Measurements from ENCODE around the gene PHLPP1. TPM values are rescaled to one million over a fixed set of nuclear protein-coding genes. Genes with fewer than 3 reads are reported as not detected.

PHLPP1 gene
- total and polyA plus RNA-seq, 2 experiments from 2014 or later: 15.7 to 73.6 TPM

DNA sequence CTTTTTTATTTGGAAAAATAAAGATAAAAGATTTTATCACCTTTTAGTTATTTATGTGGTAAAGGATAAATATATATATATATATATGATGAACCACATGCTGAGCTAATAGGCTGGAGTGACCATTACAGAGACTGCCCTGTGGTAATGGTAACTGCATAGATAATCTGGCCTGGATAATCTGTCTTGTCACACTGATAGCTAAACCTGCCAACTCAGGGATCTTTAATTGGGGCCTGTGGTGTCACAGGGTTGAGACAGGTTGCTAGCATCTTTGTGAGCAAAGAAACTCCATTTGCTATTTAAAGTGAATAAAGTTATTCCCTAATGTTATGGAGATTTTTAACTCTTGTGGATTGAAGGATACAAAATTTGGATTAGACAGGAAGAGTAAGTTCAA lies 203.0 kb downstream of the PHLPP1 start:
- H4K20me1 ChIP-seq (replicated peaks; ENCODE audit: insufficient read depth): no peaks in the 10 kb centered on the region
- TF ChIP-seq EZH2phosphoT487 (IDR thresholded peaks at IDR 0.05; ENCODE audit: unreplicated experiment) (no peak), EZH2 (IDR thresholded peaks at IDR 0.05; ENCODE audit: low read depth, unreplicated experiment) (no peak), JUNB (IDR thresholded peaks at IDR 0.05; ENCODE audit: unreplicated experiment) (no peak)
- TF ChIP-seq, protein P1, sequence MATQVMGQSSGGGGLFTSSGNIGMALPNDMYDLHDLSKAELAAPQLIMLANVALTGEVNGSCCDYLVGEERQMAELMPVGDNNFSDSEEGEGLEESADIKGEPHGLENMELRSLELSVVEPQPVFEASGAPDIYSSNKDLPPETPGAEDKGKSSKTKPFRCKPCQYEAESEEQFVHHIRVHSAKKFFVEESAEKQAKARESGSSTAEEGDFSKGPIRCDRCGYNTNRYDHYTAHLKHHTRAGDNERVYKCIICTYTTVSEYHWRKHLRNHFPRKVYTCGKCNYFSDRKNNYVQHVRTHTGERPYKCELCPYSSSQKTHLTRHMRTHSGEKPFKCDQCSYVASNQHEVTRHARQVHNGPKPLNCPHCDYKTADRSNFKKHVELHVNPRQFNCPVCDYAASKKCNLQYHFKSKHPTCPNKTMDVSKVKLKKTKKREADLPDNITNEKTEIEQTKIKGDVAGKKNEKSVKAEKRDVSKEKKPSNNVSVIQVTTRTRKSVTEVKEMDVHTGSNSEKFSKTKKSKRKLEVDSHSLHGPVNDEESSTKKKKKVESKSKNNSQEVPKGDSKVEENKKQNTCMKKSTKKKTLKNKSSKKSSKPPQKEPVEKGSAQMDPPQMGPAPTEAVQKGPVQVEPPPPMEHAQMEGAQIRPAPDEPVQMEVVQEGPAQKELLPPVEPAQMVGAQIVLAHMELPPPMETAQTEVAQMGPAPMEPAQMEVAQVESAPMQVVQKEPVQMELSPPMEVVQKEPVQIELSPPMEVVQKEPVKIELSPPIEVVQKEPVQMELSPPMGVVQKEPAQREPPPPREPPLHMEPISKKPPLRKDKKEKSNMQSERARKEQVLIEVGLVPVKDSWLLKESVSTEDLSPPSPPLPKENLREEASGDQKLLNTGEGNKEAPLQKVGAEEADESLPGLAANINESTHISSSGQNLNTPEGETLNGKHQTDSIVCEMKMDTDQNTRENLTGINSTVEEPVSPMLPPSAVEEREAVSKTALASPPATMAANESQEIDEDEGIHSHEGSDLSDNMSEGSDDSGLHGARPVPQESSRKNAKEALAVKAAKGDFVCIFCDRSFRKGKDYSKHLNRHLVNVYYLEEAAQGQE (IDR thresholded peaks at IDR 0.05; ENCODE audit: unreplicated experiment): no peak
- peaks cover 3% of the 10 kb centered on the region for H3K27me3 Mint-ChIP-seq (ENCODE audit: insufficient read depth, low read depth, poor library complexity)
- H3K4me3 Mint-ChIP-seq: no peak overlapping the region
- no peaks in the 10 kb centered on the region for H3K9me3 Mint-ChIP-seq
- peaks cover 11% of the 10 kb centered on the region; the same call in 1 of the 2 replicates for H3K36me3 ChIP-seq (ENCODE audit: insufficient read depth)
- H3K4me2 ChIP-seq: no peak overlapping the region
- H3K27me3 ChIP-seq (ENCODE audit: insufficient read depth): no peaks in the 10 kb centered on the region
- no peak overlapping the region for H3K4me3 ChIP-seq
- peaks cover 7% of the 10 kb centered on the region; the same call in 1 of the 2 replicates for H3K79me2 ChIP-seq (replicated peaks; ENCODE audit: insufficient read depth)
- H2AFZ ChIP-seq: no peak overlapping the region
- no peak overlapping the region for H3K27ac ChIP-seq (ENCODE audit: low read depth)
- peaks cover 60% of the 10 kb centered on the region for H3K36me3 Mint-ChIP-seq (ENCODE audit: low read depth)
- H3K4me1 ChIP-seq (ENCODE audit: insufficient read depth): no peaks in the 10 kb centered on the region
- peaks cover 2% of the 10 kb centered on the region; the same call in 1 of the 3 replicates for H3K4me1 Mint-ChIP-seq
- H3F3A ChIP-seq (replicated peaks; ENCODE audit: low read depth): no peaks in the 10 kb centered on the region
- H3K27ac Mint-ChIP-seq: no peak overlapping the region
- H3K9me2 ChIP-seq (ENCODE audit: insufficient read depth): no peaks in the 10 kb centered on the region
- DNase-seq (ENCODE audit: low spot score) (no peak), ATAC-seq (no peak)

DNA sequence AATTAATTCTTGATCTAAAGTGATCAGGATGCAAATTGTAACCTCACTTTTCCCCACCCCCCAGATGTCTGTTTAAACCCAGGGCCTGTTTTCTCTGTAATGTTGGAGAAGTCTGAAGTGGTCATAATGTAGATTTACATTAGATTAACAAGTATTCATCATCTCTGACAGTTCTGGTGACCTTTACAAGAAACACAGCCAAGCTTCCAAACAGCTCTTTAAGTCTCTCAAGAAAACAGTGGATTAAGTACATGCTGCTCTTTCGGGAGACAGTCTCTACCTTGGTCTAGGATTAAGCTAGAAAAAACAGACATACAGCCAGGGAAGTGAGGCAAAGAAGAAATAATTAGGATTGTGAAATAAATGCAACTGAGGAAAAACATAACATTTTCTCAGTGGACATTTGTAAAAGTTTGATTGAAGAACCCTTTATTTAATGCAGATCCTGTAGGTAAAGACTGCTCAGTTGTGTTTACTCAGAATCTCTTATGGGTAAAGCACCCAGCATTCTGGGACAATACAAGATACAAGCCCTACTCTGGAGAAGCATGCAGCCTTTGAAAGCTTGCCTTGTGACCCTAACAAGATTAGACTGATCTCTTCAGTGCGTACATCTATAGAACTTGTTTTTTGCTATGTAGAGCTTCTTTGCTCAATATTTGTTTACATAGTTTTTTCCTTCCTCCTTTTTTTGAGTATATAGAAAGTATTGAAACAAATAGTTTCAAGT lies 203.9 kb downstream of the PHLPP1 start:
- no peak for DNase-seq (ENCODE audit: low spot score)
- Histone ChIP-seq H3K9me2 (ENCODE audit: insufficient read depth) (no peaks in the 10 kb centered on the region), H3K4me3 (no peak overlapping the region), H3K4me1 (ENCODE audit: insufficient read depth) (no peaks in the 10 kb centered on the region), H3F3A (replicated peaks; ENCODE audit: low read depth) (no peaks in the 10 kb centered on the region), H2AFZ (no peak overlapping the region), H3K36me3 (ENCODE audit: insufficient read depth) (peaks cover 11% of the 10 kb centered on the region; the same call in 1 of the 2 replicates), H3K27ac (ENCODE audit: low read depth) (no peak overlapping the region), H3K4me2 (no peak overlapping the region), H4K20me1 (replicated peaks; ENCODE audit: insufficient read depth) (no peaks in the 10 kb centered on the region), H3K79me2 (replicated peaks; ENCODE audit: insufficient read depth) (peaks cover 7% of the 10 kb centered on the region; the same call in 1 of the 2 replicates), H3K27me3 (ENCODE audit: insufficient read depth) (no peaks in the 10 kb centered on the region)
- no peak for ATAC-seq
- Mint-ChIP-seq H3K9me3 (no peaks in the 10 kb centered on the region), H3K27me3 (ENCODE audit: insufficient read depth, low read depth, poor library complexity) (peaks cover 3% of the 10 kb centered on the region), H3K4me1 (peaks cover 2% of the 10 kb centered on the region; the same call in 1 of the 3 replicates), H3K4me3 (no peak overlapping the region), H3K27ac (peak overlapping the region; percentile 62; the same call in 1 of the 2 replicates), H3K36me3 (ENCODE audit: low read depth) (peaks cover 63% of the 10 kb centered on the region)
- TF ChIP-seq, protein P2, sequence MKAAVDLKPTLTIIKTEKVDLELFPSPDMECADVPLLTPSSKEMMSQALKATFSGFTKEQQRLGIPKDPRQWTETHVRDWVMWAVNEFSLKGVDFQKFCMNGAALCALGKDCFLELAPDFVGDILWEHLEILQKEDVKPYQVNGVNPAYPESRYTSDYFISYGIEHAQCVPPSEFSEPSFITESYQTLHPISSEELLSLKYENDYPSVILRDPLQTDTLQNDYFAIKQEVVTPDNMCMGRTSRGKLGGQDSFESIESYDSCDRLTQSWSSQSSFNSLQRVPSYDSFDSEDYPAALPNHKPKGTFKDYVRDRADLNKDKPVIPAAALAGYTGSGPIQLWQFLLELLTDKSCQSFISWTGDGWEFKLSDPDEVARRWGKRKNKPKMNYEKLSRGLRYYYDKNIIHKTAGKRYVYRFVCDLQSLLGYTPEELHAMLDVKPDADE (IDR thresholded peaks at IDR 0.05): no peak
- TF ChIP-seq JUNB (IDR thresholded peaks at IDR 0.05; ENCODE audit: unreplicated experiment): no peak
- no peak for TF ChIP-seq CREB1 (CRISPR knock-in tag; IDR thresholded peaks at IDR 0.05; ENCODE audit: low read depth)
- TF ChIP-seq, protein P3, sequence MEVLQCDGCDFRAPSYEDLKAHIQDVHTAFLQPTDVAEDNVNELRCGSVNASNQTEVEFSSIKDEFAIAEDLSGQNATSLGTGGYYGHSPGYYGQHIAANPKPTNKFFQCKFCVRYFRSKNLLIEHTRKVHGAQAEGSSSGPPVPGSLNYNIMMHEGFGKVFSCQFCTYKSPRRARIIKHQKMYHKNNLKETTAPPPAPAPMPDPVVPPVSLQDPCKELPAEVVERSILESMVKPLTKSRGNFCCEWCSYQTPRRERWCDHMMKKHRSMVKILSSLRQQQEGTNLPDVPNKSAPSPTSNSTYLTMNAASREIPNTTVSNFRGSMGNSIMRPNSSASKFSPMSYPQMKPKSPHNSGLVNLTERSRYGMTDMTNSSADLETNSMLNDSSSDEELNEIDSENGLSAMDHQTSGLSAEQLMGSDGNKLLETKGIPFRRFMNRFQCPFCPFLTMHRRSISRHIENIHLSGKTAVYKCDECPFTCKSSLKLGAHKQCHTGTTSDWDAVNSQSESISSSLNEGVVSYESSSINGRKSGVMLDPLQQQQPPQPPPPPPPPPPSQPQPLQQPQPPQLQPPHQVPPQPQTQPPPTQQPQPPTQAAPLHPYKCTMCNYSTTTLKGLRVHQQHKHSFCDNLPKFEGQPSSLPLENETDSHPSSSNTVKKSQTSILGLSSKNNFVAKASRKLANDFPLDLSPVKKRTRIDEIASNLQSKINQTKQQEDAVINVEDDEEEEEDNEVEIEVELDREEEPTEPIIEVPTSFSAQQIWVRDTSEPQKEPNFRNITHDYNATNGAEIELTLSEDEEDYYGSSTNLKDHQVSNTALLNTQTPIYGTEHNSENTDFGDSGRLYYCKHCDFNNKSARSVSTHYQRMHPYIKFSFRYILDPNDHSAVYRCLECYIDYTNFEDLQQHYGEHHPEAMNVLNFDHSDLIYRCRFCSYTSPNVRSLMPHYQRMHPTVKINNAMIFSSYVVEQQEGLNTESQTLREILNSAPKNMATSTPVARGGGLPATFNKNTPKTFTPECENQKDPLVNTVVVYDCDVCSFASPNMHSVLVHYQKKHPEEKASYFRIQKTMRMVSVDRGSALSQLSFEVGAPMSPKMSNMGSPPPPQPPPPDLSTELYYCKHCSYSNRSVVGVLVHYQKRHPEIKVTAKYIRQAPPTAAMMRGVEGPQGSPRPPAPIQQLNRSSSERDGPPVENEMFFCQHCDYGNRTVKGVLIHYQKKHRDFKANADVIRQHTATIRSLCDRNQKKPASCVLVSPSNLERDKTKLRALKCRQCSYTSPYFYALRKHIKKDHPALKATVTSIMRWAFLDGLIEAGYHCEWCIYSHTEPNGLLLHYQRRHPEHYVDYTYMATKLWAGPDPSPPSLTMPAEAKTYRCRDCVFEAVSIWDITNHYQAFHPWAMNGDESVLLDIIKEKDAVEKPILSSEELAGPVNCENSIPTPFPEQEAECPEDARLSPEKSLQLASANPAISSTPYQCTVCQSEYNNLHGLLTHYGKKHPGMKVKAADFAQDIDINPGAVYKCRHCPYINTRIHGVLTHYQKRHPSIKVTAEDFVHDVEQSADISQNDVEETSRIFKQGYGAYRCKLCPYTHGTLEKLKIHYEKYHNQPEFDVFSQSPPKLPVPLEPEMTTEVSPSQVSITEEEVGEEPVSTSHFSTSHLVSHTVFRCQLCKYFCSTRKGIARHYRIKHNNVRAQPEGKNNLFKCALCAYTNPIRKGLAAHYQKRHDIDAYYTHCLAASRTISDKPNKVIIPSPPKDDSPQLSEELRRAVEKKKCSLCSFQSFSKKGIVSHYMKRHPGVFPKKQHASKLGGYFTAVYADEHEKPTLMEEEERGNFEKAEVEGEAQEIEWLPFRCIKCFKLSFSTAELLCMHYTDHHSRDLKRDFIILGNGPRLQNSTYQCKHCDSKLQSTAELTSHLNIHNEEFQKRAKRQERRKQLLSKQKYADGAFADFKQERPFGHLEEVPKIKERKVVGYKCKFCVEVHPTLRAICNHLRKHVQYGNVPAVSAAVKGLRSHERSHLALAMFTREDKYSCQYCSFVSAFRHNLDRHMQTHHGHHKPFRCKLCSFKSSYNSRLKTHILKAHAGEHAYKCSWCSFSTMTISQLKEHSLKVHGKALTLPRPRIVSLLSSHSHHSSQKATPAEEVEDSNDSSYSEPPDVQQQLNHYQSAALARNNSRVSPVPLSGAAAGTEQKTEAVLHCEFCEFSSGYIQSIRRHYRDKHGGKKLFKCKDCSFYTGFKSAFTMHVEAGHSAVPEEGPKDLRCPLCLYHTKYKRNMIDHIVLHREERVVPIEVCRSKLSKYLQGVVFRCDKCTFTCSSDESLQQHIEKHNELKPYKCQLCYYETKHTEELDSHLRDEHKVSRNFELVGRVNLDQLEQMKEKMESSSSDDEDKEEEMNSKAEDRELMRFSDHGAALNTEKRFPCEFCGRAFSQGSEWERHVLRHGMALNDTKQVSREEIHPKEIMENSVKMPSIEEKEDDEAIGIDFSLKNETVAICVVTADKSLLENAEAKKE (CRISPR knock-in tag; IDR thresholded peaks at IDR 0.05): no peak
- no peak for TF ChIP-seq ZNF114 (CRISPR knock-in tag; IDR thresholded peaks at IDR 0.05)
- TF ChIP-seq NANOG (IDR thresholded peaks at IDR 0.05; ENCODE audit: borderline replicate concordance): no peak
